HEK293T (cell line): ENCODE data around the gene PALLD.

Experiments used
- ARNT ChIP-seq: fragments of 450-650 bp; IDR thresholded peaks from 2 replicates; pipeline ENCODE4 v1.6.1; 2017; ENCODE audit warnings: mild to moderate bottlenecking
- BHLHE40 ChIP-seq: fragments of 450-650 bp; IDR thresholded peaks from 2 replicates; pipeline ENCODE4 v1.6.1; 2016; ENCODE audit warnings: mild to moderate bottlenecking, moderate library complexity, borderline replicate concordance
- ELF4 ChIP-seq: fragments of 450-650 bp; IDR thresholded peaks from 2 replicates; pipeline ENCODE4 v1.6.1; 2017; ENCODE audit warnings: antibody characterized with exemption
- FOXK2 ChIP-seq: fragments of 450-650 bp; IDR thresholded peaks from 2 replicates; pipeline ENCODE4 v1.6.1; 2016; ENCODE audit warnings: mild to moderate bottlenecking
- FOXM1 ChIP-seq: fragments of 450-650 bp; IDR thresholded peaks from 2 replicates; pipeline ENCODE4 v1.6.1; 2017; ENCODE audit warnings: mild to moderate bottlenecking, borderline replicate concordance
- HDGF ChIP-seq: fragments of 450-650 bp; IDR thresholded peaks from 2 replicates; pipeline ENCODE4 v1.6.1; 2017; ENCODE audit warnings: antibody characterized with exemption, borderline replicate concordance
- L3MBTL2 ChIP-seq: fragments of 450-650 bp; conservative IDR thresholded peaks from 2 replicates; pipeline ENCODE4 v1.6.1; 2016; ENCODE audit warnings: mild to moderate bottlenecking
- SP1 ChIP-seq: fragments of 450-650 bp; IDR thresholded peaks from 2 replicates; pipeline ENCODE4 v1.6.1; 2017
- SUZ12 ChIP-seq: fragments of 450-650 bp; IDR thresholded peaks from 2 replicates; pipeline ENCODE4 v1.6.1; 2016; ENCODE audit warnings: mild to moderate bottlenecking
- TARDBP ChIP-seq: fragments of 450-650 bp; IDR thresholded peaks from 2 replicates; pipeline ENCODE4 v1.6.1; 2016
- ZNF384 ChIP-seq: fragments of 450-650 bp; IDR thresholded peaks from 2 replicates; pipeline ENCODE4 v1.6.1; 2016
- TF ChIP-seq, protein P1 (sequence below): fragments of 450-650 bp; IDR thresholded peaks from 2 replicates; pipeline ENCODE4 v1.6.1; 2016

GRCh38 chr4:168636506-168637196 is 139.8 kb downstream of the PALLD start:
- TF ChIP-seq L3MBTL2 (no peak), BHLHE40 (no peak), HDGF (no peak), TARDBP (no peak), FOXK2 (no peak), SP1 (no peak), ELF4 (no peak), ARNT (no peak), ZNF384 (no peak), FOXM1 (no peak), SUZ12 (no peak)
- TF ChIP-seq, protein P1, sequence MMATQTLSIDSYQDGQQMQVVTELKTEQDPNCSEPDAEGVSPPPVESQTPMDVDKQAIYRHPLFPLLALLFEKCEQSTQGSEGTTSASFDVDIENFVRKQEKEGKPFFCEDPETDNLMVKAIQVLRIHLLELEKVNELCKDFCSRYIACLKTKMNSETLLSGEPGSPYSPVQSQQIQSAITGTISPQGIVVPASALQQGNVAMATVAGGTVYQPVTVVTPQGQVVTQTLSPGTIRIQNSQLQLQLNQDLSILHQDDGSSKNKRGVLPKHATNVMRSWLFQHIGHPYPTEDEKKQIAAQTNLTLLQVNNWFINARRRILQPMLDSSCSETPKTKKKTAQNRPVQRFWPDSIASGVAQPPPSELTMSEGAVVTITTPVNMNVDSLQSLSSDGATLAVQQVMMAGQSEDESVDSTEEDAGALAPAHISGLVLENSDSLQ = no peak
